ENCODE data around the gene HGF. TPM values are rescaled to one million over a fixed set of nuclear protein-coding genes. Genes with fewer than 3 reads are reported as not detected.

The HGF gene
- total RNA-seq, 4 donors from 2014 or later, result 9.7 to 31.4 (median 12.6) TPM

DNA sequence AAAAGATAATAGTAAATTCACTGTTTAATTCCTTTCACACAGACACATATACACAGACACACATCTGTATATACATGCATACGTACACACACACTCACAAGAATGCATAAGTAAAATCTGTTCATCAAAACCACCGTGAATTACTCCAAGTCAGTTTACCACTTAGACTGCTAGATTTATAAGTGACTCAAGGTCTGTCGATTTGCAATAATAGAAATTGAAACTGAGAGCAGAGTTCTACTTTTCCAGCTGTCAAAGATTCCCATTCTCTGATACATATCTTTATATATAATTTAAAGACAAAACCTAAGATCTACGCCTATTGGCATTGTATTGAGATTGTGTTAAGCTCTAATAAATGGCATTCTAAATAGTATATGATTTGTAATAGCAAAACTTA lies 9.9 kb upstream of the HGF start:
- TF ChIP-seq CTCF (IDR thresholded peaks at IDR 0.05) (no peak), POLR2A (IDR thresholded peaks at IDR 0.05) (no peak)
- Histone ChIP-seq H3K36me3 (no peaks in the 10 kb centered on the region), H3K9me3 (no peaks in the 10 kb centered on the region), H3K4me3 (replicated peaks in 1 of 3) (no peak overlapping the region), H3K4me1 (no peaks in the 10 kb centered on the region), H3K27ac (no peak overlapping the region), H3K27me3 (no peaks in the 10 kb centered on the region)
- intact Hi-C loops (cut with DNase I), result no loop called here
- WGBS, 2 donors, result 94 to 95% methylated on average over 4 of the region's 4 CpGs
- no peak for DNase-seq

DNA sequence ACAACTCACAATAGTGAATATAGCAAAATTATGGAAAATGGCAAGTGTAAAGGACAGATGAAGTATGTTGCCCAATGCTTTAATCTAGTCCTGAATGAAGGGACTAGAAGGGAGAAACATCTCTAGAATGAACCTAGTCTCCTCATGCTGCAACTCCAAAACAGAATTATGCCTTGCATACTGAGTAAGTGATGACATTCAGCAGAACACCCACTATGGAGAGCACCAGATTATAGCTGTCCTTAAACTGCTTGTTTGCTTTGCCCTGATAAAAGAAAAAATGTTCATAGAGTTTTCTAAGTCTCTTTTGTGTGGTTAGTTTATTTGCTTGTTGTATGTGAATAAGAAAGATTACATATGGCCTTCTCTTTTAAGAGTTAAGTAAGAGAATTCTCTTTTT lies 7.8 kb upstream of the HGF start:
- no peaks in the 10 kb centered on the region for H3K4me1 ChIP-seq
- intact Hi-C loops (cut with DNase I), result no loop called here
- TF ChIP-seq CTCF (IDR thresholded peaks at IDR 0.05), result no peak
- H3K36me3 ChIP-seq, result no peaks in the 10 kb centered on the region
- no peak overlapping the region for H3K4me3 ChIP-seq (replicated peaks in 1 of 3)
- no peak for DNase-seq
- H3K27ac ChIP-seq, result no peak overlapping the region
- no peaks in the 10 kb centered on the region for H3K27me3 ChIP-seq
- H3K9me3 ChIP-seq, result no peaks in the 10 kb centered on the region

- intact Hi-C loops (cut with DNase I), result no loop called here
- Histone ChIP-seq H3K36me3 (no peaks in the 10 kb centered on the region), H3K27me3 (no peaks in the 10 kb centered on the region), H3K4me1 (no peaks in the 10 kb centered on the region), H3K4me3 (replicated peaks in 1 of 3) (no peak overlapping the region), H3K27ac (no peak overlapping the region), H3K9me3 (no peaks in the 10 kb centered on the region)
- TF ChIP-seq CTCF (IDR thresholded peaks at IDR 0.05) (no peak), POLR2A (IDR thresholded peaks at IDR 0.05) (no peak)
- DNase-seq, result no peak
- 72 to 78% methylated on average over 5 of the region's 5 CpGs for WGBS, 2 donors
Measured at GRCh38 chr7:81776948-81777630, 7.2 kb upstream of the HGF start.

DNA sequence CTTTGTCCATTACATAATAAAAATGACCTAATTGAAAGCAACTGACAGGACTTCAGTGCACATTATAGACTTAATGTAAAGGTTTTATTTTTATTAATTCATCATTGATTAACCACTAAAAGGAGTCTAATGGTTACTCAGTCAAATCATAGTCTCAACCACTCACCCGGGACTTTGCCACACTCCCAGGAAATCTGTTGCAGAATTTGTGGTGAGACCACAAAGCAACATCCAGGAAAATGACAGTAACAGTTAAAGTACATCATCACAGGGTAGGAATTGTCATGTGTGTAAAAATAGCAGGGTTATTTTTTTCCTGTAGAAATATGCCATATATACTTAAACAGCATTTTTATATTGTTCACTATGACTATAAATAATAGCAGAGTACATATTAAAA lies 6.3 kb upstream of the HGF start:
- Histone ChIP-seq H3K27me3 (no peaks in the 10 kb centered on the region), H3K4me3 (replicated peaks in 1 of 3) (no peak overlapping the region), H3K4me1 (no peaks in the 10 kb centered on the region), H3K36me3 (no peaks in the 10 kb centered on the region), H3K27ac (no peak overlapping the region), H3K9me3 (no peaks in the 10 kb centered on the region)
- TF ChIP-seq CTCF (IDR thresholded peaks at IDR 0.05) (no peak), POLR2A (IDR thresholded peaks at IDR 0.05) (no peak)
- 83% methylated on average over 1 of the region's 1 CpG for WGBS, 2 donors
- intact Hi-C loops (cut with DNase I), result no loop called here
- no peak for DNase-seq

DNA sequence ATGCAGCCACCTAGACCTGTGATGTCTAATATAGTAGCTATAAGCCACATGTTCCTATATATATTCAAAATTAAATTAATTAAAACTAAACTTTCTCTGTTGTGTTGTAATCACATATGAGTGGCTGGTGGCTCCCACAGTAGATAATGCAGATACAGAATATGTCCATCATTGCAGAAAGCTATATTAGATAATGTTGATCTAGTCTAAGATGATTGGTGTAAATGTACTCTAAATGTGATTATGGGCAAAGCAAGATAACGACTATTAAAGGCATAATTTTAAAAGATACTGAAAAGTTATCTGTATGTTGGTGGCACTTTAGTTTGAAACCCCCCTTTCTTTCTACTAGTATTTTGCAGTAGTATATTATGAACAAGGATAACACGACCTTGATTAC lies 5.7 kb upstream of the HGF start:
- Histone ChIP-seq H3K4me3 (replicated peaks in 1 of 3) (no peak overlapping the region), H3K4me1 (no peaks in the 10 kb centered on the region), H3K27ac (no peak overlapping the region), H3K36me3 (no peaks in the 10 kb centered on the region), H3K27me3 (no peaks in the 10 kb centered on the region), H3K9me3 (no peaks in the 10 kb centered on the region)
- no peak for DNase-seq
- intact Hi-C loops (cut with DNase I), result no loop called here
- no peak for TF ChIP-seq POLR2A (IDR thresholded peaks at IDR 0.05)
- no peak for TF ChIP-seq CTCF (IDR thresholded peaks at IDR 0.05)
- 80 to 82% methylated on average over 2 of the region's 2 CpGs for WGBS, 2 donors
